Measurements from ENCODE around the gene IGFBP6. TPM values are rescaled to one million over a fixed set of nuclear protein-coding genes. Genes with fewer than 3 reads are reported as not detected.

The IGFBP6 gene
- total RNA-seq, 4 donors from 2014 or later = 246 to 902 (median 719) TPM

DNA sequence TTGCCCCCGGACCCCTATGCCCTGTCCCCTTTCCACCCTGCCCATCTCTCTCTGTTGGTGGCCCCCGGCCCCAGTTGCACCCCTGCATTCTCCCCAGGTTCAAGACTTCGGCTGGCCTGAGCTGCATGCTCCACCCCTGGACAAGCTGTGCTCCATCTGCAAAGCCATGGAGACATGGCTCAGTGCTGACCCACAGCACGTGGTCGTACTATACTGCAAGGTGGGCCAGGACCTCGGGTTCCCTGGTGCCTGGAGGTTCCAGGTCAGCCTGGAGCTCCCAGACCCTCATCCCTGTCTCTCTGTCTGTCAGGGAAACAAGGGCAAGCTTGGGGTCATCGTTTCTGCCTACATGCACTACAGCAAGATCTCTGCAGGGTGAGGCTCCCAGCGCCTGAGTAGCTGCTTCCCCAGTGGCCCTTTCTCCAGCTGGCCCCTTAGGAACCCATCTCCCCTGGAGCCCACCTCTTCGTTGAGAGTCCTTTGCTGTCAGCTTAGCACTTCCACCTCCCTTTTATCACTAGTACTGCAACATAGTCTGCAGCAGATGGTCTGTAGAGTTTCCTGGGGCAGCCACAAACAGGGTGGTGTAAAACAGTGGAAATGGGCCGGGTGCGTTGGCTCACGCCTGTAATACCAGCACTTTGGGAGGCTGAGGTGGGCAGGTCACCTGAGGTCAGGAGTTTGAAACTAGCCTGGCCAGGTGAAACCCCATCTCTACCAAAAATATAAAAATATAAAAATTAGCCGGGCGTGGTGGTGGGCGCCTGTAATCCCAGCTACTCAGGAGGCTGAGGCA, 41.8 kb upstream of the IGFBP6 start:
- TF ChIP-seq, protein P1, sequence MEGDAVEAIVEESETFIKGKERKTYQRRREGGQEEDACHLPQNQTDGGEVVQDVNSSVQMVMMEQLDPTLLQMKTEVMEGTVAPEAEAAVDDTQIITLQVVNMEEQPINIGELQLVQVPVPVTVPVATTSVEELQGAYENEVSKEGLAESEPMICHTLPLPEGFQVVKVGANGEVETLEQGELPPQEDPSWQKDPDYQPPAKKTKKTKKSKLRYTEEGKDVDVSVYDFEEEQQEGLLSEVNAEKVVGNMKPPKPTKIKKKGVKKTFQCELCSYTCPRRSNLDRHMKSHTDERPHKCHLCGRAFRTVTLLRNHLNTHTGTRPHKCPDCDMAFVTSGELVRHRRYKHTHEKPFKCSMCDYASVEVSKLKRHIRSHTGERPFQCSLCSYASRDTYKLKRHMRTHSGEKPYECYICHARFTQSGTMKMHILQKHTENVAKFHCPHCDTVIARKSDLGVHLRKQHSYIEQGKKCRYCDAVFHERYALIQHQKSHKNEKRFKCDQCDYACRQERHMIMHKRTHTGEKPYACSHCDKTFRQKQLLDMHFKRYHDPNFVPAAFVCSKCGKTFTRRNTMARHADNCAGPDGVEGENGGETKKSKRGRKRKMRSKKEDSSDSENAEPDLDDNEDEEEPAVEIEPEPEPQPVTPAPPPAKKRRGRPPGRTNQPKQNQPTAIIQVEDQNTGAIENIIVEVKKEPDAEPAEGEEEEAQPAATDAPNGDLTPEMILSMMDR (IDR thresholded peaks at IDR 0.05) = no peak
- DNase-seq (ENCODE audit: low spot score) = no peak
- no peak for ATAC-seq (ENCODE audit: low FRiP score)

DNA sequence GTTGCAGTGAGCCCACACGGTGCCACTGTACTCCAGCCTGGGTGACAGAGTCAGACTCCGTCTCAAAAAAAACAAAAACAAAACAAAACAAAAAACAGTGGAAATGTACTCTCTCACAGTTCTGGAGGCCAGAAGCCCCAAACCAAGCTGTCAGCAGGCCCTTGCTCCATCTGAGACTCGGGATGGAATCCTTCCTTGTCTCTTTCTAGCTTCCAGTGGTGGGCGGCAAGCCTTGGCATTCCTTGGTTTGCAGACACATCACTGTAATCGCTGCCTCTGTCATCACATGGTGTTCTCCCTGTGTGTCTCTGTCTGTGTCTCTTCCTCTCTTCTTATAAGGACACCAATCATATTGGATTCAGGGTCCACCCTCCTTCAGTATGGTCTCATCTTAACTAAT, 41.2 kb upstream of the IGFBP6 start:
- ATAC-seq (ENCODE audit: low FRiP score) (no peak), DNase-seq (ENCODE audit: low spot score) (no peak)
- TF ChIP-seq, protein P1 (IDR thresholded peaks at IDR 0.05) = no peak

GRCh38 chr12:53056901-53057300, 40.6 kb upstream of the IGFBP6 start:
- TF ChIP-seq, protein P1 (IDR thresholded peaks at IDR 0.05) = no peak
- no peak for ATAC-seq (ENCODE audit: low FRiP score)
- DNase-seq (ENCODE audit: low spot score) = no peak

GRCh38 chr12:53057816-53058500, 39.5 kb upstream of the IGFBP6 start:
- DNase-seq (ENCODE audit: low spot score) = no peak
- TF ChIP-seq, protein P1 (IDR thresholded peaks at IDR 0.05) = no peak
- ATAC-seq (ENCODE audit: low FRiP score) = no peak

DNA sequence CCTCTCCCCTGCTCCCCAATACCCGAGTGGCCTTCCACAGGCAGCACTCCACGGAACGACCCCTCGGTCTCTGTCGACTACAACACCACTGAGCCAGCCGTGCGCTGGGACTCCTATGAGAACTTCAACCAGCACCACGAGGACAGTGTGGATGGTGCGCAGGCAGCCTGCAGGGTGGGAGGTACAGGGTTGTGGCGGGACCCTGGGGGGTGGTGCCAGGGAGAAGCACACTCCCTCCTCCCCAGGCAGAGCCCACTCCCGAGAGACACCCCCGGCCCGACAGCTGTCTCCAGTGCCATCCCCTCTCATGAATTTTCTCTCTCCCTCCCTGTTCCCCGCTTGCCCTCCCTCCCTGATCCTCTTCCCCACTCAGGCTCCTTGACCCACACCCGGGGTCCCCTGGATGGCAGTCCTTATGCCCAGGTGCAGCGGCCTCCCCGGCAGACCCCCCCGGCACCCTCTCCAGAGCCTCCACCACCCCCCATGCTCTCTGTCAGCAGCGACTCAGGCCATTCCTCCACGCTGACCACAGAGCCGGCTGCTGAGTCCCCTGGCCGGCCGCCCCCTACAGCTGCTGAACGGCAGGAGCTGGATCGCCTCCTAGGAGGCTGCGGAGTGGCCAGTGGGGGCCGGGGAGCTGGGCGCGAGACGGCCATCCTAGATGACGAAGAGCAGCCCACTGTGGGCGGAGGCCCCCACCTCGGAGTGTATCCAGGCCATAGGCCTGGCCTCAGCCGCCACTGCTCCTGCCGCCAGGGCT, 38.6 kb upstream of the IGFBP6 start:
- no peak for ATAC-seq (ENCODE audit: low FRiP score)
- TF ChIP-seq, protein P1 (IDR thresholded peaks at IDR 0.05) = no peak
- no peak for DNase-seq (ENCODE audit: low spot score)

GRCh38 chr12:53059434-53060063, 37.9 kb upstream of the IGFBP6 start:
- ATAC-seq (ENCODE audit: low FRiP score) = no peak
- TF ChIP-seq, protein P1 (IDR thresholded peaks at IDR 0.05) = no peak
- DNase-seq (ENCODE audit: low spot score) = peak; percentile 19

Measured in omental fat pad (tissue), 4 donors.